ENCODE measurements around the gene PKP2.

The PKP2 gene

GRCh38 chr12:32809196-32809595, 87.4 kb downstream of the PKP2 start:
- DNase-seq (ENCODE audit: low read depth), result no peak

GRCh38 chr12:32804301-32804700, 92.3 kb downstream of the PKP2 start:
- no peak for DNase-seq (ENCODE audit: low read depth)

GRCh38 chr12:32801269-32801980, 95.2 kb downstream of the PKP2 start:
- DNase-seq (ENCODE audit: low read depth), result no peak

GRCh38 chr12:32794281-32794680, 102.3 kb downstream of the PKP2 start:
- no peak for DNase-seq (ENCODE audit: low read depth)

- no peak for DNase-seq (ENCODE audit: low read depth)
Measured at GRCh38 chr12:32789916-32790315, 106.7 kb downstream of the PKP2 start.

GRCh38 chr12:32789446-32789845, 107.1 kb downstream of the PKP2 start:
- DNase-seq (ENCODE audit: low read depth), result no peak

GRCh38 chr12:32788405-32788804, 108.2 kb downstream of the PKP2 start:
- DNase-seq (ENCODE audit: low read depth), result no peak

GRCh38 chr12:32785557-32785956, 111.0 kb downstream of the PKP2 start:
- DNase-seq (ENCODE audit: low read depth), result no peak

- DNase-seq (ENCODE audit: low read depth), result no peak
Measured at GRCh38 chr12:32783029-32783428, 113.5 kb downstream of the PKP2 start.

GRCh38 chr12:32780071-32780470, 116.5 kb downstream of the PKP2 start:
- no peak for DNase-seq (ENCODE audit: low read depth)

- DNase-seq (ENCODE audit: low read depth), result no peak
Measured at GRCh38 chr12:32777691-32778175, 118.8 kb downstream of the PKP2 start.

- no peak for DNase-seq (ENCODE audit: low read depth)
Measured at GRCh38 chr12:32777159-32777558, 119.4 kb downstream of the PKP2 start.

GRCh38 chr12:32776258-32776657, 120.3 kb downstream of the PKP2 start:
- no peak for DNase-seq (ENCODE audit: low read depth)

- no peak for DNase-seq (ENCODE audit: low read depth)
Measured at GRCh38 chr12:32773691-32774090, 122.9 kb downstream of the PKP2 start.

- no peak for DNase-seq (ENCODE audit: low read depth)
Measured at GRCh38 chr12:32770141-32770540, 126.4 kb downstream of the PKP2 start.

GRCh38 chr12:32768518-32768917, 128.1 kb downstream of the PKP2 start:
- DNase-seq (ENCODE audit: low read depth), result no peak

- DNase-seq (ENCODE audit: low read depth), result no peak
Measured at GRCh38 chr12:32765906-32766305, 130.7 kb downstream of the PKP2 start.

GRCh38 chr12:32761716-32762115, 134.9 kb downstream of the PKP2 start:
- DNase-seq (ENCODE audit: low read depth), result no peak

GRCh38 chr12:32757157-32757556, 139.4 kb downstream of the PKP2 start:
- DNase-seq (ENCODE audit: low read depth), result no peak

- DNase-seq (ENCODE audit: low read depth), result no peak
Measured at GRCh38 chr12:32756476-32757066, 140.0 kb downstream of the PKP2 start.

GRCh38 chr12:32755654-32756475, 140.7 kb downstream of the PKP2 start, which contains the start of gene YARS2:
Gene YARS2, minus strand, starts transcription at chr12:32755897. Its CDS starts 23 bp downstream, at chr12:32755874.
- DNase-seq (ENCODE audit: low read depth), result peak; percentile 95

- peak; percentile 52 for DNase-seq (ENCODE audit: low read depth)
Measured at GRCh38 chr12:32755051-32755653, 141.4 kb downstream of the PKP2 start.

Measured in CMK (cell line).